HG03103 (cell line): Measurements from ENCODE around the gene ADAM22.

Experiments used
- ATAC-seq: cut with Tn5 transposase; IDR thresholded peaks from one replicate; pipeline ENCODE4 v1.9.1; 2021; ENCODE audit warnings: low read depth; ENCODE audit not compliant: unreplicated experiment

ADAM22 gene

GRCh38 chr7:88243345-88243909, 309.4 kb downstream of the ADAM22 start:
- peak; percentile 66 for ATAC-seq

DNA sequence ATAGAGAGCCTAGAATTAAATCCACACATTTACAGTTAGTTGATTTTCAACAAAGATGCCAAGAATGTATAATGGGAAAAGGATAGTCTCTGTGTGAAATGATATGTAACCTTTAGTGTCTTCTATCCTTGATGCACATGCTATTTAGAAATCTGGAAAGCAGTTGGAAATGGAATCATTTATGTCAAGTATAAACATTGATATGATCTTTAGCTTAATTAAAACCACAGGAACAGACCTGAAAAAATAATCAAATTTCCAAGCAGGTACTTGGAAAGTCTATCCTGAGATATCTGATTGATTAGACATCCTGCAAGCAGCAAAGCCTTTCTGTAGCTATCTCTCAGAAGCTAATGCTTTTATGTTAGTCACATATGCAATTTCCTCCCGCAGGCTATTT, 310.2 kb downstream of the ADAM22 start:
- ATAC-seq, result no peak
